ENCODE results near the gene COL6A3.

- no peak for TF ChIP-seq CTCF (conservative IDR thresholded peaks at IDR 0.05 in 1 of 2, IDR thresholded peaks at IDR 0.05 in 1 of 2; ENCODE audit: extremely low read depth in 1 of 2, insufficient read depth in 1 of 2, low read depth in 1 of 2, low read length in 2 of 2)
- TF ChIP-seq EZH2 (IDR thresholded peaks at IDR 0.05; ENCODE audit: borderline replicate concordance, low read length): no peak
Measured at GRCh38 chr2:237390235-237390634, 23.7 kb downstream of the COL6A3 start.
